OCI-LY7 (cell line): ENCODE results near the gene MYO9B. TPM values are rescaled to one million over a fixed set of nuclear protein-coding genes. Genes with fewer than 3 reads are reported as not detected.

Experiments
- BruUV-seq: library from RNA; stranded (reverse); fragments of 400-500 nt; replicated peaks from 2 replicates; lab custom pipeline; 2021; lab: Mats Ljungman, UMichigan
- CTCF ChIA-PET: fragments of 300-600 bp; sonication (Branson Sonifier 250); formaldehyde crosslinking; loops from one replicate; lab custom pipeline; 2022; ENCODE audit warnings: antibody characterized with exemption; ENCODE audit not compliant: unreplicated experiment; lab: Charles Lee
- POLR2A ChIA-PET: fragments of 300-600 bp; sonication (Branson Sonifier 250); formaldehyde crosslinking; loops from one replicate; lab custom pipeline; 2022; ENCODE audit warnings: antibody characterized with exemption; lab: Charles Lee
- DNase-seq: peaks from one replicate; pipeline ENCODE4 v3.0.0-alpha.2; 2015; ENCODE audit warnings: low spot score
- H2AFZ ChIP-seq: fragments of 200-600 bp; sonication (generic), shearing (Covaris generic); 2 replicates; pipeline ENCODE4 v1.6.1; 2014; ENCODE audit warnings: mild to moderate bottlenecking, antibody characterized with exemption, low read length, moderate library complexity
- H3K27ac ChIP-seq: fragments of 200-600 bp; sonication (generic); 2 replicates; pipeline ENCODE4 v1.5.1; 2014; ENCODE audit warnings: mixed run types, low read depth, mild to moderate bottlenecking, moderate library complexity, low read length, inconsistent platforms; ENCODE audit not compliant: poor library complexity, severe bottlenecking
- H3K36me3 ChIP-seq: fragments of 200-600 bp; sonication (generic); 2 replicates; pipeline ENCODE4 v1.6.1; 2014; ENCODE audit warnings: mild to moderate bottlenecking, antibody characterized with exemption, low read length, moderate library complexity, mixed read lengths; ENCODE audit not compliant: insufficient read depth
- H3K4me1 ChIP-seq: fragments of 200-600 bp; sonication (generic); 2 replicates; pipeline ENCODE4 v1.5.1; 2014; ENCODE audit warnings: mild to moderate bottlenecking, low read length; ENCODE audit not compliant: insufficient read depth, poor library complexity, severe bottlenecking
- H3K4me2 ChIP-seq: fragments of 200-600 bp; sonication (generic); 2 replicates; pipeline ENCODE4 v1.6.1; 2014; ENCODE audit warnings: mild to moderate bottlenecking, low read length
- H3K4me3 ChIP-seq: fragments of 200-600 bp; sonication (generic); 2 replicates; pipeline ENCODE4 v1.5.1; 2014; ENCODE audit warnings: mild to moderate bottlenecking, low read depth, low read length; ENCODE audit not compliant: poor library complexity, severe bottlenecking
- H3K79me2 ChIP-seq: fragments of 200-600 bp; sonication (generic); 2 replicates; pipeline ENCODE4 v1.6.1; 2016; ENCODE audit warnings: low read depth, mild to moderate bottlenecking, low read length, moderate library complexity, mixed read lengths; ENCODE audit not compliant: insufficient read depth
- H3K9me2 ChIP-seq: fragments of 200-600 bp; sonication (generic); 2 replicates; pipeline ENCODE4 v1.6.1; 2016; ENCODE audit warnings: mild to moderate bottlenecking, low read length, mixed read lengths; ENCODE audit not compliant: insufficient read depth
- H3K9me3 ChIP-seq: fragments of 200-600 bp; sonication (generic); 2 replicates; pipeline ENCODE4 v1.6.1; 2014; ENCODE audit warnings: mild to moderate bottlenecking, mixed run types, low read length, mixed read lengths
- H4K20me1 ChIP-seq: fragments of 200-600 bp; sonication (generic); 2 replicates; pipeline ENCODE4 v1.6.1; 2014; ENCODE audit warnings: mild to moderate bottlenecking, antibody characterized with exemption, low read length, moderate library complexity, mixed read lengths; ENCODE audit not compliant: insufficient read depth
- CTCF ChIP-seq: fragments of 200-600 bp; sonication (generic); conservative IDR thresholded peaks from 2 replicates; pipeline ENCODE4 v1.5.1; 2014; ENCODE audit warnings: mild to moderate bottlenecking, antibody characterized with exemption, low read length, moderate library complexity, mixed read lengths
- EZH2phosphoT487 ChIP-seq: fragments of 200-600 bp; sonication (generic); IDR thresholded peaks from 2 replicates; pipeline ENCODE4 v1.6.1; 2018; ENCODE audit warnings: low read depth, borderline replicate concordance, mild to moderate bottlenecking, mixed run types, antibody characterized with exemption, low read length, moderate library complexity, mixed read lengths
- intact Hi-C: fragments of 100-400 bp; cut with micrococcal nuclease; formaldehyde crosslinking; loops from one replicate; pipeline ENCODE4 v1.10.0; 2022; ENCODE audit not compliant: unreplicated experiment
- total RNA-seq, 2 experiments: library from RNA; depleted of rRNA in 1 of 2; stranded (reverse); fragments of >200 nt in 1 of 2; shearing (Covaris generic) in 1 of 2; gene quantifications; 2 replicates each; pipeline ENCODE4 v1.2.3, GENCODE V29; 2014 to 2022

MYO9B gene
- total RNA-seq, 2 experiments from 2014 or later: 74.7 to 150 TPM

DNA sequence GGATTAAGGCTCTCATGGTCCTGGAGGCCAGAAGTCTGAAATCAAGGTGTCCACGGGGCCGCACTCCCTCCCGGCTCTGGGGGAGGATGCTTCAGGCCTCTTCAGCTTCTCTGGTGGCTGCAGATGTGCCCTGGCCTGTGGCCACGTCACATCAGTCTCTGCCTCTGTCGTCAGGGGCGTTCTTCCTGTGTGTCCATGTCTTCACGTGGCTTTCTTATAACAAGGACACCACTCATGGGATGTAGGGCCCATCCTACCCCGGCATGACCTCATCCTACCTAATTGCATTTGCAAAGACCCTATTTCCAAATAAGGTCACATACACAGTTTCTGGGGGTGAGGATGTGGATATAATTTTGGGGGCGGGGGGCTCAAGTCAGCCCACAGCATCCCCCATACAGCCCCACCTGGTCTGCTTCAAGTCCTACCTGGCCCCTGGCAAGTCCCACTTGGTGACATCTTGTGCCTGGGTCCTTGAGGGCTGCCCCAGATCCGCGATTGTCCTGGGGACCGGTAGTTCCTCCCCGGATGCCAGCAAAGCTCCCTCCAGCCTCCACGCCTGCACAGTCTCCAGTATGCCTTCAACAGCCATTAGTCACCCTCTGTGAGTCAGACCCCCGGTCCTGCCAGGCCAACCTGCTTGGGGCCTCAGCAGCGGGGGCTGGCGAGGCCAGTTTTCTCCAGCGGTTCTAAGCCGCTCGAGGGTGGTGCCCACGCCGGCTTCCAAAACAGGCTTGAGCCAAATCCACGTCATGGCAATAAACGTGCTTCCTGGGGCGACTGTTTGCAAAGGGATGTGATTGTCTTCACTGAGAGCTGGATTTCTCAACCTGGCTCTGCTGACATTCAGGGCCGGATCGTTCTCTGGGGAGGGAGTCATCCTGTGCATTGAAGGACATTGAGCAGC, 32.2 kb downstream of the MYO9B start:
- Histone ChIP-seq H3K9me2 (no peaks in the 10 kb centered on the region), H4K20me1 (no peaks in the 10 kb centered on the region), H3K4me3 (no peak overlapping the region), H3K27ac (no peak overlapping the region), H2AFZ (no peak overlapping the region), H3K79me2 (peaks cover 64% of the 10 kb centered on the region; the same call in 1 of the 2 replicates), H3K9me3 (peaks cover 4% of the 10 kb centered on the region; the same call in 1 of the 2 replicates), H3K4me1 (peaks cover 54% of the 10 kb centered on the region), H3K4me2 (no peak overlapping the region), H3K36me3 (peaks cover 72% of the 10 kb centered on the region)
- TF ChIP-seq CTCF (no peak), EZH2phosphoT487 (no peak)
- intact Hi-C loops: no loop called here
- BruUV-seq: no TSS peak
- no peak for DNase-seq
- POLR2A ChIA-PET: interaction anchor here (0.6 kb wide), 1 partner anchor 69 kb away, joined by 6 read pairs; no protein-coding TSS in a partner anchor
- CTCF ChIA-PET: no interaction called here

DNA sequence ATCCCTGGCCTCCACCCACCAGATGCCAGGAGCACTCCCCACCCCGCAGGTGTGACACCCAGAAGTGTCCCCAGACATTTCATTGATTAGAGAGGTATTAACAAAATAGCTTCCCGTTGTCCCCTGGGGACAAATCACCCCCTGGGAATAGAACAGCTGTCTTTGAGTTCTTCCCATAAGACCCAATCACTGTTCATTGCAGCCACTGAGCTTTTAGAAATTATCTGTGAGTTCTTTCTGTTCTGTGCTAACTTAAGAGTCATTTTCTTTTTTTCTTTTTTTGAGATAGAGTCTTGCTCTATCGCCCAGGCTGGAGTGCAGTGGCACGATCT, 32.8 kb downstream of the MYO9B start:
- no peak overlapping the region for H3K4me2 ChIP-seq
- no peak for DNase-seq
- intact Hi-C loops: no loop called here
- no peak overlapping the region for H3K27ac ChIP-seq
- H3K9me2 ChIP-seq: no peaks in the 10 kb centered on the region
- peaks cover 57% of the 10 kb centered on the region; the same call in 1 of the 2 replicates for H3K79me2 ChIP-seq
- H3K36me3 ChIP-seq: peaks cover 66% of the 10 kb centered on the region
- no peak overlapping the region for H3K4me3 ChIP-seq
- BruUV-seq: no TSS peak
- H3K9me3 ChIP-seq: no peaks in the 10 kb centered on the region
- peaks cover 51% of the 10 kb centered on the region for H3K4me1 ChIP-seq
- H4K20me1 ChIP-seq: no peaks in the 10 kb centered on the region
- H2AFZ ChIP-seq: no peak overlapping the region
- TF ChIP-seq EZH2phosphoT487 (no peak), CTCF (no peak)
- ChIA-PET POLR2A (interaction anchor here (0.6 kb wide), 1 partner anchor 68 kb away, joined by 6 read pairs; no protein-coding TSS in a partner anchor), CTCF (no interaction called here)

GRCh38 chr19:17109300-17109699, 33.7 kb downstream of the MYO9B start:
- H2AFZ ChIP-seq: no peak overlapping the region
- intact Hi-C loops: no loop called here
- no TSS peak for BruUV-seq
- H4K20me1 ChIP-seq: no peaks in the 10 kb centered on the region
- CTCF ChIA-PET: no interaction called here
- no peak overlapping the region for H3K27ac ChIP-seq
- H3K9me2 ChIP-seq: no peaks in the 10 kb centered on the region
- no peaks in the 10 kb centered on the region for H3K9me3 ChIP-seq
- H3K4me1 ChIP-seq: peaks cover 42% of the 10 kb centered on the region
- H3K36me3 ChIP-seq: peaks cover 59% of the 10 kb centered on the region
- TF ChIP-seq EZH2phosphoT487 (no peak), CTCF (no peak)
- POLR2A ChIA-PET: interaction anchor here (1.1 kb wide), 1 partner anchor 16 kb away, joined by 4 read pairs; no protein-coding TSS in a partner anchor
- DNase-seq: no peak
- no peak overlapping the region; the same call in 1 of the 2 replicates for H3K4me2 ChIP-seq
- H3K79me2 ChIP-seq: peaks cover 51% of the 10 kb centered on the region; the same call in 1 of the 2 replicates
- H3K4me3 ChIP-seq: no peak overlapping the region
